Measurements from ENCODE around the gene CHST11.

The CHST11 gene

GRCh38 chr12:104599272-104600035, 142.7 kb downstream of the CHST11 start:
- TF ChIP-seq CTCF (IDR thresholded peaks at IDR 0.05; ENCODE audit: control insufficient read depth, insufficient read depth, low read depth, low read length, missing control alignments): no peak
- DNase-seq (ENCODE audit: low read depth): no peak
- H3K4me3 ChIP-seq (ENCODE audit: control insufficient read depth, low read depth, low read length): no peak overlapping the region

GRCh38 chr12:104600036-104600712, 143.4 kb downstream of the CHST11 start:
- no peak for TF ChIP-seq CTCF (IDR thresholded peaks at IDR 0.05; ENCODE audit: control insufficient read depth, insufficient read depth, low read depth, low read length, missing control alignments)
- DNase-seq (ENCODE audit: low read depth): no peak
- no peak overlapping the region for H3K4me3 ChIP-seq (ENCODE audit: control insufficient read depth, low read depth, low read length)

GRCh38 chr12:104600790-104601739, 144.3 kb downstream of the CHST11 start:
- TF ChIP-seq CTCF (IDR thresholded peaks at IDR 0.05; ENCODE audit: control insufficient read depth, insufficient read depth, low read depth, low read length, missing control alignments): no peak
- no peak for DNase-seq (ENCODE audit: low read depth)

GRCh38 chr12:104602406-104602805, 145.7 kb downstream of the CHST11 start:
- DNase-seq (ENCODE audit: low read depth): no peak
- H3K4me3 ChIP-seq (ENCODE audit: control insufficient read depth, low read depth, low read length): no peak overlapping the region
- no peak for TF ChIP-seq CTCF (IDR thresholded peaks at IDR 0.05; ENCODE audit: control insufficient read depth, insufficient read depth, low read depth, low read length, missing control alignments)

More at GRCh38 chr12:104600790-104601739, 144.3 kb downstream of the CHST11 start:
- no peak overlapping the region for H3K4me3 ChIP-seq (ENCODE audit: control insufficient read depth, low read depth, low read length)

GRCh38 chr12:104602896-104603295, 146.1 kb downstream of the CHST11 start:
- no peak for DNase-seq (ENCODE audit: low read depth)
- TF ChIP-seq CTCF (IDR thresholded peaks at IDR 0.05; ENCODE audit: control insufficient read depth, insufficient read depth, low read depth, low read length, missing control alignments): no peak
- H3K4me3 ChIP-seq (ENCODE audit: control insufficient read depth, low read depth, low read length): no peak overlapping the region

GRCh38 chr12:104603545-104603973, 146.8 kb downstream of the CHST11 start:
- TF ChIP-seq CTCF (IDR thresholded peaks at IDR 0.05; ENCODE audit: control insufficient read depth, insufficient read depth, low read depth, low read length, missing control alignments): no peak
- no peak overlapping the region for H3K4me3 ChIP-seq (ENCODE audit: control insufficient read depth, low read depth, low read length)
- no peak for DNase-seq (ENCODE audit: low read depth)
